Adipocyte (in vitro differentiated cells): ENCODE data around the gene ATP6AP1.

Experiments
- DNase-seq: peaks from one replicate; pipeline ENCODE4 v3.0.0-alpha.2; 2015; ENCODE audit warnings: low read depth
- H3K27me3 ChIP-seq: replicated peaks from 2 replicates; pipeline ENCODE4 v1.7.0; 2013; ENCODE audit warnings: mild to moderate bottlenecking, low read length, moderate library complexity; ENCODE audit not compliant: control insufficient read depth, insufficient read depth
- H3K36me3 ChIP-seq: 2 replicates; pipeline ENCODE4 v1.7.0; 2013; ENCODE audit warnings: low read length, mild to moderate bottlenecking, moderate library complexity; ENCODE audit not compliant: control insufficient read depth, insufficient read depth, severe bottlenecking
- H3K4me1 ChIP-seq: 2 replicates; pipeline ENCODE4 v1.7.0; 2013; ENCODE audit warnings: mild to moderate bottlenecking, low read length, moderate library complexity; ENCODE audit not compliant: control insufficient read depth, insufficient read depth
- H3K4me3 ChIP-seq: 2 replicates; pipeline ENCODE4 v1.7.0; 2013; ENCODE audit warnings: mild to moderate bottlenecking, low read length, moderate library complexity
- H3K9ac ChIP-seq: 2 replicates; pipeline ENCODE4 v1.7.0; 2013; ENCODE audit warnings: mild to moderate bottlenecking, low read length, moderate library complexity
- H3K9me3 ChIP-seq: 2 replicates; pipeline ENCODE4 v1.7.0; 2013; ENCODE audit warnings: mild to moderate bottlenecking, low read length, moderate library complexity; ENCODE audit not compliant: control insufficient read depth

ATP6AP1 gene

DNA sequence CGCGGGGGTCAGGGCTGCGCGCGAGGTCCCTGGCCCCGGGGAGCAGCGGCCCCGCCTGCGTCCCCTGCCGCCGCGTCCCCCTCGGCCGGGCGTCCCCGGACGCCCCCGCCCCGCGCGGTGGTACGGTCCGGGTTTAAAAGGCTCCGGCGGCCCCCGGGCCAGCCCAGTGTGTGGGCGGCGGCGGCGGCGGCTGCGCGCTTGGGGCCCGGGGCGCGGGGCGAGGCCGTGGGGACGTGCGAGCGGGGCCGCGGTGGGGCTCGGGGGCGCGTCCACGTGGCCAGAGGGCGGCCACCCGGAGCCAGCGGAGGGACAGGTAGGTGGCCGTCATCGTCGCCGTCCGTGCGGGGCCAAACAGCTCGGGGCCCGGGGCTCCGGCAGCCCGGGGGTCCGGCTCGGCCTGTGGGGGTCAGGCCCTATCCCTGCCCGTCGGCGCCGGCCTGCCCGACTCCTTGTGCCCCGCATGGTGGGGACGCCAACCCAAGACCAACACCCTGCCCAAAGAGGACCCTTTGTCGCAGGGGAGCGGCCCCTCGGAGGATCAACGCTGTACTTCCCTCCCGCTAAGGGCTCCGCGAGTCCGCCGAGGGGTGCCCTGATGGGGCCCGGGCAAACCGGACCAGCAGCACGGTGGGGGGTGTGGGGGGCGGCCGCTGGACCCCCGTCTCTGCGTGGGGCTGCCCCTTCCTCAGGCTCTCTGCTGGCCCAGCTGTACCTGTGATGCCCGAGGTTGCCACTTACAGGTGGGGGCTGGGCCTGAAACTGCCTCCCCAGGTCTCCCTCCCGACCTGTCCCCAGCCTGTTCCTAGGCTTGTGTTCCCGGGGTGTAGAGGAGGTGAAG, 29.9 kb downstream of the ATP6AP1 start, which contains the start of gene PLXNA3:
Gene PLXNA3 (plus strand): TSS at position 166 of the 838 bp plus-strand sequence. CDS start 1,903 bp downstream, outside the sequence.
- DNase-seq: peak; percentile 74
- peak within 1 kb of the TSS; percentile 84 for H3K4me3 ChIP-seq
- H3K9ac ChIP-seq: peak within 1 kb of the TSS; percentile 90
- no peaks in the 10 kb centered on the region for H3K9me3 ChIP-seq
- peaks cover 22% of the 10 kb centered on the region for H3K36me3 ChIP-seq
- H3K27me3 ChIP-seq: no peaks in the 10 kb centered on the region
- no peaks in the 10 kb centered on the region for H3K4me1 ChIP-seq

DNA sequence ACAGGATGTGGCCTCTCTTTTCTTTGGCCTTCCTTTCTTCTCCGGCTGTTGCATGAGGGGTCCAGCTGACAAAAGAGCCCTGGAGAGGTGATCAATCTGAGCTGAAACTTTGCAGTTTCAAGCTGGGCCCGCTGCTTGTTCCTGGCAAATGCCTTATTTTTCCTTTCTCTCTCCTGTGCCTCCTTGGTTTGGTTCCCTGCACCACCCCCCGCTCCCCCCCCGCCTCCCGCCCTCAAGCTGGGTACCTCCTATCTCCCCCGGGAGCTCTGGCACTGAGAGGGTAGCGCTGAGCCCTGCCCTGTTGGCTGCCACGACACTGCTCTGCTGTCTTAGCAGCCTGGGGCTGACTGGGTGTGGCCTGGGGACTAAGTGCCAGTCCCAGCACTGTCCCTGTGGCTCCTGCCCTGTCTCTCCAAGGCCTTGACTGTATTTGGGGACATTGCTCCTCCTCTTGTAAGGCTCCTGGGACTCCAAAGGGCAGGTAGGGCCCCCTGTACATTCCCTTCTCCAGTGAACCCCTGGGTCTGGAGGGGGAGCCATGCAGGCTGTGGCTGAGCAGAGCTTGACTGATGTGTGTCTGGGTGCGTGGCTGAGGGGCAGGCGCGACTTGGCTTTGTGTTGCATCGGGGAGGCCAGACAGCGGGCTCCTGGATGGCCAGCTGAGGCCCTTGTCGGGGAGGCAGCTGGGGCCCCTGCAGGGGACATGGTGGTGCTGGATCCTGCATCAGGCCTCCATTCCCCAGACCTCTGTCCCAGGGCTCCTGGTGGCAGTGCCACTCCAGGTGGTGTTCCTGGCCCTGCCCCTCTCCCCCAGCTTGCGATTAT, 30.7 kb downstream of the ATP6AP1 start:
- H3K9me3 ChIP-seq: no peaks in the 10 kb centered on the region
- peak overlapping the region; percentile 84 for H3K4me3 ChIP-seq
- H3K36me3 ChIP-seq: peaks cover 28% of the 10 kb centered on the region
- no peaks in the 10 kb centered on the region for H3K4me1 ChIP-seq
- H3K9ac ChIP-seq: peak overlapping the region; percentile 90
- peak; percentile 56 for DNase-seq
- H3K27me3 ChIP-seq: no peaks in the 10 kb centered on the region

DNA sequence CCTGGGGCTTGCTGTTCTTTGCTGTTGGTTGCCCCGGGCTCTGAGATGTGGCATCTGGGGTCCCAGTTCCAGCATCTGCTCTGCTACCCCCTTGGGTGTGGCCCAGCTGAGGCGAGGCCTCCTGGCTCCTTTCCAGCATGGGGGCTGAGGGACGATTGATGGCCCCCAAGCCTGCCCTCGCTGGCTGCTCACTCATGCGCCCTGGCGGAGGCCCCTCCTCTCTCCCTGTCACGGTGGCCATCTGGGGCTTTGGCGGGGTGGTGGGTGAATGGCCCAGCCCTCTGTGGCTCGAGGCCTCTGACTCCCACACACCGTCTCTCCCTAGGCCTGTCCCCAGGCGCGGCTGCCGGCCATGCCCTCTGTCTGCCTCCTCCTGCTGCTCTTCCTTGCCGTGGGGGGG, 31.4 kb downstream of the ATP6AP1 start:
- Histone ChIP-seq H3K9ac (peak overlapping the region; percentile 64), H3K9me3 (no peaks in the 10 kb centered on the region), H3K4me1 (no peaks in the 10 kb centered on the region), H3K4me3 (peak overlapping the region; percentile 84), H3K27me3 (no peaks in the 10 kb centered on the region), H3K36me3 (peaks cover 32% of the 10 kb centered on the region)
- DNase-seq: peak; percentile 31

DNA sequence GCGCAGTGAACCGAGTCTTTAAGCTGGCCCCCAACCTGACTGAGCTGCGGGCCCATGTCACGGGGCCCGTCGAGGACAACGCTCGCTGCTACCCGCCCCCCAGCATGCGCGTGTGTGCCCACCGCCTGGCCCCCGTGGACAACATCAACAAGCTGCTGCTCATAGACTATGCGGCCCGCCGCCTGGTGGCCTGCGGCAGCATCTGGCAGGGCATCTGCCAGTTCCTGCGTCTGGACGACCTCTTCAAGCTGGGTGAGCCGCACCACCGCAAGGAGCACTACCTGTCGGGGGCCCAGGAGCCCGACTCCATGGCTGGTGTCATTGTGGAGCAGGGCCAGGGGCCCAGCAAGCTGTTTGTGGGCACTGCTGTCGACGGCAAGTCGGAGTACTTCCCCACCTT, 31.8 kb downstream of the ATP6AP1 start:
- H3K36me3 ChIP-seq: peaks cover 35% of the 10 kb centered on the region
- no peak for DNase-seq
- H3K27me3 ChIP-seq: no peaks in the 10 kb centered on the region
- H3K4me3 ChIP-seq: peak overlapping the region; percentile 84
- no peaks in the 10 kb centered on the region for H3K9me3 ChIP-seq
- peak overlapping the region; percentile 64 for H3K9ac ChIP-seq
- H3K4me1 ChIP-seq: no peaks in the 10 kb centered on the region

DNA sequence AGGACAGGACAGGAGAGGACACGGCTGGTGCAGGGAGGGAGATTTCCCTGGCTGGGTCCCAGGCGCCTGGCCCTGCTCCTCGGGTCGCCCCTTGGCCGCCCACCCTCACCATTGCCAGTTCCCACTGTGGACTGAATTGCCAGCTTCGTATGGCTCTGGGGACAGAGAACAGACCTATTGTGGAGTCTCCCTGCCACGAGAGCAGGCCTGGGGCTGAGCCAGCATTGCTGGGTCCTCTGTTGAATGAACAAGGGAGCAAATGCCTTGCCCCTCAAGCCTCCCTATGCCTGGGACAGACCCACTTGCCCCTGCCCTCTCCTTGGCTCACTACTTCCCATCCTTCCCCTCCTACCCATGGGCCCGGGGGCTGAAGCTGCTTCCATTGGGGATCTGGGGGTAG, 33.9 kb downstream of the ATP6AP1 start:
- H3K4me3 ChIP-seq: no peak overlapping the region
- no peak overlapping the region for H3K9ac ChIP-seq
- no peak for DNase-seq
- H3K4me1 ChIP-seq: no peaks in the 10 kb centered on the region
- H3K27me3 ChIP-seq: no peaks in the 10 kb centered on the region
- H3K9me3 ChIP-seq: no peaks in the 10 kb centered on the region
- peaks cover 51% of the 10 kb centered on the region for H3K36me3 ChIP-seq

DNA sequence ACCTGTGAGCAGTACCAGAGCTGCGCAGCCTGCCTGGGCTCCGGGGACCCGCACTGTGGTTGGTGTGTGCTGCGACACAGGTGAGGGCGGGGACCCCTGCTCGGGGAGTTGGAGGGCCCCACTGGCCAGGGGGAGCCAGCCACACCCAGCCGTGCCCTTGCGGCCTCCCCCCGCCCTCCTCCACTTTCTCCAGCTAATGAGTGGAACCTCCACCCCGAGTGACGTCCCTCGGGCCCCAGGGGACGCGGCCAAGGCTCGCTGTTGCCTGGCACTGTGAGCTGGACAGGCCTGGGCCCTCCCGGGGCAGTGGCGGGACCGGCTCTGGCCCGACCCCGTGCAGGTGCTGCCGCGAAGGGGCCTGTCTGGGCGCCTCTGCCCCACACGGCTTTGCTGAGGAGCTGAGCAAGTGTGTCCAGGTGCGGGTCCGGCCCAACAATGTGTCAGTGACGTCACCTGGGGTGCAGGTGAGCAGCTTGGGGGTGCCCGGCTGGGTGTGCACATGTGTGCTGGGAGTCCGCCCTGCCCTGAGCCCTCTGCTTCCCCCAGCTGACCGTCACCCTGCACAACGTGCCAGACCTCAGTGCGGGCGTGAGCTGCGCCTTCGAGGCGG, 35.2 kb downstream of the ATP6AP1 start:
- H3K4me1 ChIP-seq: no peaks in the 10 kb centered on the region
- H3K4me3 ChIP-seq: no peak overlapping the region
- no peaks in the 10 kb centered on the region for H3K9me3 ChIP-seq
- DNase-seq: no peak
- H3K36me3 ChIP-seq: peaks cover 57% of the 10 kb centered on the region
- no peak overlapping the region for H3K9ac ChIP-seq
- no peaks in the 10 kb centered on the region for H3K27me3 ChIP-seq

DNA sequence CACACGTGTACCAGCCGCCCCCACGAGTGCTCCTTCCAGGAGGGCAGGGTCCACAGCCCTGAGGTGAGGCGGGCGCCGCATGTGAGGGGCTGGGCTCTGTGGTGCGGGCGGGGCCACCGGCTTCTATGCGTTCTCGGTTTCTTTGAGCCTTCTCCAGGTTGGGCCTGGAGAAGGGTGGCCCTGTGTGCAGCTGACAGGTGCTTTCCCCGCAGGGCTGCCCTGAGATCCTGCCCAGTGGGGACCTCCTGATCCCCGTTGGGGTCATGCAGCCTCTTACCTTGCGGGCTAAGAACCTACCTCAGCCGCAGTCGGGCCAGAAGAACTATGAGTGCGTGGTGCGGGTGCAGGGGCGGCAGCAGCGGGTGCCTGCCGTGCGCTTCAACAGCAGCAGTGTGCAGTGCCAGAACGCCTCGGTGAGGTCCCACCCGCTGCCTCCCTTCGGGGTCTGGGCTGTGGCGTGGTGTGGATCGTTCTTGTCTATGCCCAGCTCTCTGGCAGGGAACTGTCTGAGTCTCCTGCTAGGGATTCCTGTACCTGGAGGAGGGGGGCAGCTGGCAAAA, 36.4 kb downstream of the ATP6AP1 start:
- Histone ChIP-seq H3K36me3 (peaks cover 69% of the 10 kb centered on the region), H3K4me3 (no peak overlapping the region), H3K9ac (no peak overlapping the region), H3K9me3 (no peaks in the 10 kb centered on the region), H3K4me1 (no peaks in the 10 kb centered on the region), H3K27me3 (no peaks in the 10 kb centered on the region)
- DNase-seq: no peak

DNA sequence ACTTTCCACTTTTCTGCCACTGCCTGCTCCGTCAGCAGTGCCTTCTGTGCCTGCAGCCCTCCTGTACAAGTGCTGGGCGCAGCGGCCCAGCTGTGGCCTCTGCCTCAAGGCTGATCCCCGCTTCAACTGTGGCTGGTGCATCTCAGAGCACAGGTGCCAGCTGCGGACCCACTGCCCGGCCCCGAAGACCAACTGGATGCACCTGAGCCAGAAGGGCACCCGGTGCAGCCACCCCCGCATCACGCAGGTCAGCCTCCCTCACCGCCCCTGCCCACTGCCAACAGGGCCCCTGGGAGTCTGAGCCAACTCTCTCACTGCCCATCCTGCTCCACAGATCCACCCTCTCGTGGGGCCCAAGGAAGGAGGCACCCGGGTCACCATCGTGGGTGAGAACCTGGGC, 37.1 kb downstream of the ATP6AP1 start:
- H3K4me1 ChIP-seq: no peaks in the 10 kb centered on the region
- H3K27me3 ChIP-seq: no peaks in the 10 kb centered on the region
- no peak overlapping the region for H3K9ac ChIP-seq
- peaks cover 76% of the 10 kb centered on the region for H3K36me3 ChIP-seq
- DNase-seq: no peak
- no peak overlapping the region for H3K4me3 ChIP-seq
- no peaks in the 10 kb centered on the region for H3K9me3 ChIP-seq

DNA sequence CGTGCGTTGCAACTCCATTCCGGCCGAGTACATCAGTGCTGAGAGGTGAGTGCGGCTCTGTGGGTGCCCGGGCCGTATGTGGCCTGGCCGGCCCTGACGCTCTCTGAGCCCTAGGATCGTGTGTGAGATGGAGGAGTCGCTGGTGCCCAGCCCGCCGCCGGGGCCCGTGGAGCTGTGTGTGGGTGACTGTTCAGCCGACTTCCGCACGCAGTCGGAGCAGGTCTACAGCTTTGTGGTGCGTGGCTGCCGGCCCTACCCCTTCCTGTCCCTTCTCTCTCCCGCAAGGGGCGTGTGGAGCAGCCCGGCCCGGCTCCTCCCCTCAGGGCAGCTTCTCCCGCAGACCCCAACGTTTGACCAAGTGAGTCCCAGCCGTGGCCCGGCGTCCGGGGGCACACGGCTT, 37.6 kb downstream of the ATP6AP1 start:
- no peak for DNase-seq
- Histone ChIP-seq H3K9me3 (no peaks in the 10 kb centered on the region), H3K27me3 (no peaks in the 10 kb centered on the region), H3K36me3 (peaks cover 80% of the 10 kb centered on the region), H3K4me3 (no peak overlapping the region), H3K4me1 (no peaks in the 10 kb centered on the region), H3K9ac (no peak overlapping the region)

DNA sequence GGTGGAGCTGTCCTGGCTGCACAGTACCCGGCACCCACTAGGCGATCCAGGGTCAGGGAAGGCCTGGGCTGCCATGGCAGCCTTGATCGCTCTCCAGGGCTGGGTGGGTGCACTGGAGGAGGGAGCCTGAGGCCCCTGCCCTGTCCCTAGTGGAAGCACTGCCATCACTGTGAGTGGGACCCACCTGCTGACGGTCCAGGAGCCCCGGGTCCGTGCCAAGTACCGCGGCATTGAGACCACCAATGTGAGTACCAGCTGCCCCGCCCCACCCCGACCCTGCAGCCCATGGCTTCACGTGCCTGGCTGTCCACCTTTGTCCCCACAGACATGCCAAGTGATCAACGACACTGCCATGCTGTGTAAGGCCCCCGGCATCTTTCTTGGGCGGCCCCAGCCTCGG, 38.4 kb downstream of the ATP6AP1 start:
- Histone ChIP-seq H3K4me1 (no peaks in the 10 kb centered on the region), H3K9ac (no peak overlapping the region), H3K27me3 (no peaks in the 10 kb centered on the region), H3K36me3 (peaks cover 80% of the 10 kb centered on the region), H3K9me3 (no peaks in the 10 kb centered on the region), H3K4me3 (no peak overlapping the region)
- no peak for DNase-seq

DNA sequence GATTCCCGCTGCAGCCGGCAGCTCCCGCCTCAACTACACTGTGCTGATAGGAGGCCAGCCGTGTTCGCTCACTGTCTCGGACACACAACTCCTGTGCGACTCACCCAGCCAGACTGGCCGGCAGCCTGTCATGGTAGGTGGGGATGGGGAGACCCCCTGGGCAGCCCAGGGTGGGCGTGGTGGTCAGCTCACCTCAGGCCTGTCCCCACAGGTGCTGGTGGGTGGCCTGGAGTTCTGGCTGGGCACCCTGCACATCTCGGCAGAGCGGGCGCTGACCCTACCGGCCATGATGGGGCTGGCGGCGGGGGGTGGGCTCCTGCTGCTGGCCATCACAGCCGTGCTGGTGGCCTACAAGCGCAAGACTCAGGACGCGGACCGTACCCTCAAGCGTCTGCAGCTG, 39.1 kb downstream of the ATP6AP1 start:
- H3K4me3 ChIP-seq: no peak overlapping the region
- no peaks in the 10 kb centered on the region for H3K27me3 ChIP-seq
- no peaks in the 10 kb centered on the region for H3K4me1 ChIP-seq
- no peak for DNase-seq
- peaks cover 74% of the 10 kb centered on the region for H3K36me3 ChIP-seq
- H3K9me3 ChIP-seq: no peaks in the 10 kb centered on the region
- H3K9ac ChIP-seq: no peak overlapping the region
